Measurements from ENCODE around the gene SNX8.
A peak's percentile ranks its signal among the peaks of the same experiment; 100 is the strongest.
"Not testable (repeated sequence)": the region's sequence is repeated elsewhere in the genome, so short reads cannot be mapped to it uniquely, and the experiment has no call there.

SNX8 gene, protein sequence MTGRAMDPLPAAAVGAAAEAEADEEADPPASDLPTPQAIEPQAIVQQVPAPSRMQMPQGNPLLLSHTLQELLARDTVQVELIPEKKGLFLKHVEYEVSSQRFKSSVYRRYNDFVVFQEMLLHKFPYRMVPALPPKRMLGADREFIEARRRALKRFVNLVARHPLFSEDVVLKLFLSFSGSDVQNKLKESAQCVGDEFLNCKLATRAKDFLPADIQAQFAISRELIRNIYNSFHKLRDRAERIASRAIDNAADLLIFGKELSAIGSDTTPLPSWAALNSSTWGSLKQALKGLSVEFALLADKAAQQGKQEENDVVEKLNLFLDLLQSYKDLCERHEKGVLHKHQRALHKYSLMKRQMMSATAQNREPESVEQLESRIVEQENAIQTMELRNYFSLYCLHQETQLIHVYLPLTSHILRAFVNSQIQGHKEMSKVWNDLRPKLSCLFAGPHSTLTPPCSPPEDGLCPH
- 8.1 reads per million, percentile 28 among the genes with 10 or more reads in this experiment for total RNA-seq

DNA sequence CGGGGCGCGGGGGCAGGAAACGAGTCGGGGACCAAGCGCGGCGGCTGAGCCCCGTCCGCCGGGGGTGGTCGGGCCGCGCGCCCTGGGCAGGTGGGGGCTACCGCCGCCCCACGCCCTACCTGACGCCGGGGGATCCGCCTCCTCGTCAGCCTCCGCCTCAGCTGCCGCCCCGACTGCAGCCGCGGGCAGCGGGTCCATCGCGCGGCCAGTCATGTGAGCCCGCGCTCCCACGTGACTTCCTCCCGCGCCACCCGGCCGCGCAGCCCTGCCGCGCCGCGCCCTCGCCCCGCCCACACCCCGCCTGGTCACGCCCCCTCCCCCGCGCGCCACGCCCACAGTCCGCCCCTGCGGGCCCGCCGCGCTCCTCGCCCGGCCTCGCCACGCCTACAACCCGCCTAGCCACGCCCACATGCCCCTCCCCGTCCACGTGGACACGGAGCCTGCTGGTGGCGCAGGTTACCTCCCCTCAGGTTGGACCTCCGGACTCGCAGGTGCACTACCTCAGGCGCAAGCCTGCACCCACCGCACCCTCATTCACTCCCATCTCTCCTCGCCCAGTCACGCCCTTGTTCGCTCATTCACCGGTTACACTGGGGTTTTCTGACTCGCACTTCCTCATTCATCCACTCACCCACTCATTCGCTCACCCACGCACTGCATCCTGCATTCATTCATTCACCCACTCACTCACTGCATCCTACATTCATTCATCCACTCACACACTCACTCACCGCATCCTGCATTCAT lies at the start of gene SNX8:
Gene SNX8, minus strand, starts transcription at position 233 of the 747 bp plus-strand sequence. Its CDS starts 20 bp downstream, at position 213.
- peak; percentile 95 for DNase-seq

DNA sequence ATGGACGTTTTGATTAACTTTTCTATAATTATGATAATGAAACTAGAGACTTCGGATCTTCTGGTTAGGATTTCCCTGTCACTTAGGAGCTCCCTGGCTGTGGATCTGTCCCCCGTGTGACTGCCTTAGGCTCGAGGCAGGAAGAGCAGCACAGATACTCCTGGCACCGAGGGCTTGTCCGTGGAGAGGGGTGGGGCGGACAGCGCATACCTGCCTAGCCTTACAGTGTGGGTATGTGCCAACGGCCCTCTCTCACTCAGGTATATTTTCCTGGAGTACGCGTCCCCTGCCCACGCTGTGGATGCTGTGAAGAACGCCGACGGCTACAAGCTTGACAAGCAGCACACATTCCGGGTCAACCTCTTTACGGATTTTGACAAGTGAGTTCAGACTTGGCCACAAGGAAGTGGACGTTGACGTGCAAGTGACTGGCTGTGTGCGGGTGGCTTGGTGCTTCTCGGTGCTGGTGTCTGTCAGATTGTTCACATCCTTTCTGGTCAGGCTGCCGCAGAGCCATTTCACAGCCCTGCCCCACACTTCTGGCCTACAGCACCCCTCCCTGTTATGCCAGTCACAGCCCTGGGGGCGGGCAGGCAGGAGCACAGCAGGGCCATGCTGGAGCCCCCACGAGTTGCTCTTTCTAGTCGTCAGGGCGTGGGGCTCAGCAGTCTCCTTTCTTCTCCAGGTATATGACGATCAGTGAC lies 48.3 kb upstream of the SNX8 start:
- DNase-seq = no peak

DNA sequence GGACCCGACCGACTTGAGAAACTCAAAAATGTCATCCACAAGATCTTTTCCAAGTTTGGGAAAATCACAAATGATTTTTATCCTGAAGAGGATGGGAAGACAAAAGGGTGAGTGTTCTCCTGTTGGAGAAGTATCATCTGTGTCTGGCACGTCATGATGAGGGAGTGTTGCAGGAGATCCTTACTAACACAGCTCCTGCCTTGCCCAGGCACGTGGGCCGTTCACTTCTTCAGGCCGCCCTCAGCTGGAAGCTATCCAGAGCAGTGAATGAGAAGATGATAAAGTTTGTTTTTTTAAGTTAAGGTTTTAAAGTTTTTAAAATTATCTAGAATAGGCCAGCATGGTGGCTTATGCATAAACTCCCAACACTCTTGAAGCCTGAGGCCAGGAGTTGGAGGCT lies 46.6 kb upstream of the SNX8 start:
- DNase-seq = no peak

DNA sequence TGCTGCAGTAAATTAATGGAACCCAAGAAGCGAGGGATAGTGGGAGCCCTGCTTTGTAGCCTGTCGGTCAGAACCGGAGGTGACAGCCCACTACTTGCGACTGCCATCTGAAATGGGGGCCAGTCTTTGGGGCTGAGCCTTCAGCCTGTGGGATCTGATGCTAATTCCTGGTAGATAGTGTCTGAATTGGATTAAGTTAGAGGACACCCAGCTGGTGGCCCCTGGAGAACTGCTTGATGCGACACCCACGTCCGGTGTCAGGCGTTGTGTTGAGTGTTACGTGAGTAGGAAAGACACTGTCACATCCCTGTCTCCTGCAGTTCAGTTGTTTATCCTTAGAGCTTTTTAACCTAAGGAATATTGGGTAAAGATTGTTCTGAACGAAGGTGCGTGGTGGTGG lies 45.4 kb upstream of the SNX8 start:
- no peak for DNase-seq

DNA sequence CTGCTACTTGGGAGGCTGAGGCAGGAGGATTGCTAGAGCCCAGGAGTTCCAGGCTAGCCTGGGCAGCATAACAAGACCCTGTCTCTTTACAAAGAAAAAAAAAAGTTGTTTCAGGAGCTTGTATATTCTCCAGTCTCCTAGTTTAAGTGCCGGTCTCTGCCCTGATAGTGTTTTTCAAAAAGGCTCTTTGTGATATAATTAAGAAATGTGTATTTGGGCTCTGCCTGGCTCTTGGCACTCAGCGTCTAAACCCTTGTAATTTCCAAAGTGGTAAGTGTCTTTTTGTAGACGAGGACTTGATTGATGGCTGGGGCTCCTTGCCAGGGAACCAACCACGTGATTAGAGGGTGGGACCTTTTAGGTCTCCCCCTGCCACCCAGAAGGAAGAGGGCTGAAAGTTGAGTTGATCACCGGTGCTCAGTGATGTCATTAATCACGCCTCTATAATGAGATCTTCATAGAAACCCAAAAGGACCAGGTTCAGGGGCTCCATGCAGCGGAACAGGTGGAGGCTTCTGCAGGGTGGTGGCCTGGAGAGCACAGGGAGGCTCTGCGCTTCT lies 44.8 kb upstream of the SNX8 start:
- DNase-seq = no peak

DNA sequence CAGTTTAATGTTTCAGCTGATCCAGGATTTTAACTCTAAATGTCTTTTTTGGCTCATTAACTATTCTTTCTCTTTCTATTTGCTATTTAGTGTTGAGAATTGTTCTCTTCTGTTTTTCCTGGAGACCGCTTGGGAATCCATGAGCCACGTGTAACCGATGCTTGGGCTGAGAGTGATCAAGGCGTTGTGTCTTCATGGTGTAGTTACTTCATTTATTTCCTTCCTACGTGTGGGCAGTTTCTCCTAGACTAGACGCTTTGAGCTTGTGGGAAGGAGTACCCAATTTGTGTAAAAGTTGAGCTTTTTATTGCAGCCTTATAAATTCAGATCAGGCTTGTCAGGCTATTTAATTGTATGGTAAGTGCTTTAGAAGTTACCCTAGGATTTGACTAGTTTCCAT lies 43.3 kb upstream of the SNX8 start:
- no peak for DNase-seq

DNA sequence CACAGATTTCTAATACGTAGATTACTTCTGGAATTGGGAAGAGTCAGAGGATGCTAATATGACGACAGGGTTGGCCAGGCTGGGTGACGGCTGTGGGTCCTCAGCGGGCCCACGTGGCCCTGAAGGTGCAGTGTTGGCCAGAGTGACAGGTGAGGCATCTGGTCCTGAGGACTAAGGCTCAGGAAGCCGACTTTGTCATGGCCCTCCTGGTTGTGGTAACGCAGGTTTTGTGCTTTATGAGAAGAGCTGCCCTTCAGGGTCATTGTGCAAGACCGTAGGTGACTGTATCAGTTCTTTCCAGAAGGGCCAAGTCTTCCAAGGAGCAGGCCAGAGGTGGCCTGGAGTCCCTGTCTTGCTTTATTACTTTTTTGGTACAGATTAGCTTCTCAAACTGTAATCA lies 42.9 kb upstream of the SNX8 start:
- no peak for DNase-seq

DNA sequence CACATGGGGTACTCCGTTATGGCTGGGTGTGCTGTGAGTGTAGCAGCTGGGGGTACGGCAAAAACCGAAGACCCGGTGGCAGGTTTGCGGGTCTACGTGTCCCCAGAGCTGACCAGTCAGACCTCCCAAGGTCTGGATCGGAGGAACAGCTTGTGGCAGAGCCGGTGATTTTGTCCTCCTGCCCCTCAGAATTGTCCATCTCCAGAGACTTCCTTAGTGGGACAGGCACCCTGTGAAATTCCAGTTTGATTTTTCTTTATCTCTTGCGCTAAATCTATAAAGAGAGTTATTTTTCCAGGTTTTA lies 41.4 kb upstream of the SNX8 start:
- no peak for DNase-seq

DNA sequence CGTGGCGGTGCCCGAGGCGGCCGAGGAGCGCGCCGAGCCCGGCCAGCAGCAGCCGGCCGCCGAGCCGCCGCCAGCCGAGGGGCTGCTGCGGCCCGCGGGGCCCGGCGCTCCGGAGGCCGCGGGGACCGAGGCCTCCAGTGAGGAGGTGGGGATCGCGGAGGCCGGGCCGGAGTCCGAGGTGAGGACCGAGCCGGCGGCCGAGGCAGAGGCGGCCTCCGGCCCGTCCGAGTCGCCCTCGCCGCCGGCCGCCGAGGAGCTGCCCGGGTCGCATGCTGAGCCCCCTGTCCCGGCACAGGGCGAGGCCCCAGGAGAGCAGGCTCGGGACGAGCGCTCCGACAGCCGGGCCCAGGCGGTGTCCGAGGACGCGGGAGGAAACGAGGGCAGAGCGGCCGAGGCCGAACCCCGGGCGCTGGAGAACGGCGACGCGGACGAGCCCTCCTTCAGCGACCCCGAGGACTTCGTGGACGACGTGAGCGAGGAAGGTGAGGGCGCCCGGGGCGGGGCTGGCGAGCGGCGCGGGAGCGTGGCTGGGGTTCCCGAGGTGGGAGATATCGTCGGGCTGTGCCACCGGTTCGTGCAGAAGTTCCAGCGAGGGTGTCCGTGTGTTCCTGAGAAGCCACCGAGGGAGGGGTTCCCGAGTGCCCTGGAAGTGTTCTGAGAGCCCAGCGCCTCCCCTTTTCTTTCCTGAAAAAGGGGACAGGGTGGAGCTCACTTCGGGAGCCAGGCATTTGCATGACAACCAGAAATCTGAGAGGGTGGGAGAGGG lies 40.9 kb upstream of the SNX8 start:
- no peak for DNase-seq

DNA sequence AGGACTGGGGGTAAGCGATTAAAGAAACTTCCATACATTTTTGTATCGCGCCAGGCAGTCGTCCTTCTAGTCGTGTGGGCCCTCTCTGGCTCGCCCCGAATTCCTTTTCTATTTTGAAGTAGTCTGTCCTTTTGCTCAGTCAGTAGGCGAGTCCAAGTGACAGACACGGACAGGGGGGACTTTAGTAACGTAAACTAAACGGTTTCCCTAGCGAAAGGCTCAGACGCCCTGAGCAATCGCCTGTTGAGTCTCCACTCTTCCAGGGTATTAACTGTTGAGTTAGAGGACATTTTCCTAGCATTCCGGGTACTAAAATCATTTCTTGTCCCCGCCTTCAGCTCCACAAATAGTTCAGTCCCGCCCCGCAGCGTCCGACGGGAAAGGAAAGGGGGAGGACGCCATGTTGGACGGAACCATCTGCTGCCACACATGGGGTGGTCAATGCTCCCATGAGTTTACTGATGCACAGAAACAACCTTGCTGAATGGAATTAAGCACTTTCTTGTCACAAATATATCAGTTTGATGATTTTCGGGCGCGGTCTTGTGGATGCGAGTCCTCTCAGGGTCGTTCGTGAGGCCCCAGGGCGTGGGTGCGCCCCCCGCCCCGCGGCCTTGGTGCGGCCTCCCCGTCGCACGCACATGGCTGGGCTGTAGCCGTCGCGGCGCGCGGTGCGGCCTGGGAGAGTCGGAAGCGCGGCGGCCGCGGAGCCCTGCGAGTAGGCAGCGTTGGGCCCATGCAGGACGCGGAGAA lies 40.1 kb upstream of the SNX8 start, which contains the start of gene EIF3B:
Gene EIF3B, plus strand, starts transcription at position 642 of the 753 bp plus-strand sequence. Its CDS starts 95 bp downstream, at position 737.
- DNase-seq = peak; percentile 85

DNA sequence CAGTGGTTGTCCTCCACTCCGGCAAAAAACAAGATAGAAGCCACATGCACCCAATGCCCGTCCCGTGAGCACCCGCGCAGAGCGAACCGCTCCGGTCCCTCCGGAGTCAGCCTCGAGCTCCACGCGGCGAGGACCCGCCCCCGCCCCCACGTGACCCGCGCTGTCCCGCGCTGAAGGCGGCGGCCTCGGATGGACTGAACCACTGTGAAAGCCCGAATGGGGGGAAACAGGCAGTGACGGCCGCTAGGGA lies 39.6 kb upstream of the SNX8 start:
- DNase-seq = peak; percentile 87

DNA sequence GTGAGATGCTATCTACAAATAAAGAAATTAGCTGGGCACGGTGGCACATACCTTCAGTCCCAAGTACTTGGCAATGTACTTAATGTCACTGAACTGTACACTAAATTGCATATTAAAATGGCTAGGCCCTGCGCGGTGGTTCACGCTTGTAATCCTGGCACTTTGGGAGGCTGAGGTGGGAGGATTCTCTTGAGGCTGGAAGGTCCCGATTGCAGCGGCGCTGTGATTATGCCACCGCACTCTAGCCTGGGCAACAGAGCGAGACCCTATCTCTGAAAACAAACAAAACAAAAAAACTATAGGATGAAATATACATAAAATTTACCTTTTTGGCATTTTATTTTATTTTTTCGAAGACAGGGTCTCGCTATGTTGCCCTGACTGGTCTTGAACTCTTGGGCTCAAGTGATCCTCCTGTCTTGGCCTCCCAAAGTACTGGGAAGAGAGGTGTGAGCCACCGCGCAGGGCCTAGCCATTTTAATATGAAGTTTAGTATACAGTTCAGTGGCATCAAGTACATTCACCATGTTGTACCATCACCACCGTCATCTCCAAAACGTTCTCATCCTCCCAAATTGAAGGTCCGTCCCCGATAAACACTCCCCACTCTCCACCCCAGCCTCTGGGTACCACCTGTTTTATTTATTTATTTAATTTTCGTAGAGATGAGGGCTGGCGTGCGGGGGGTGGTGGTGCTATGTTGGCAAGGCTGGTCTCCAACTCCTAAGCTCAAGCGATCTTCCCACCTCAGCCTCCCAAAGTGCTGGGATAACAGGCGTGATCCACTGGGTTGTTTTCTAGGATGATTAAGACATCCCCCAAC lies 39.1 kb upstream of the SNX8 start:
- no peak for DNase-seq

DNA sequence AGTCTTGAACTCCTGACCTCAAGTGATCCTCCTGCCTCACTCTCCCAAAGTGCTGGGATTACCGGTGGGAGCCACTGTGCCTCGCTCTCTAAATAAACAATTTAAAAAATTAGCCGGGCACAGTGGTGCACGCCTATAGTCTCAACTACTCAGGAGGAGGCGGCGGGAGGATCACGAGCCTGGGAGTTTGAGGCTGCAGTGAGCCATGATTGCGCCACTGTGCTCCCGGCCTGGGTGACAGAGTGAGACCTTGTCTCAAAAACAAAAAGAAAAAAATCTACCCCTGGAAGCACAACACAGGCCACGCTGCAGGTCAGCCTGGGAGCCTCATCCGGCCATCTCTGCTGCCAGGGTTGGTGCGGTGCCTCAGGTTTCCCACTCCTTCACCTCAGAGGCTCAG lies 36.6 kb upstream of the SNX8 start:
- no peak for DNase-seq

DNA sequence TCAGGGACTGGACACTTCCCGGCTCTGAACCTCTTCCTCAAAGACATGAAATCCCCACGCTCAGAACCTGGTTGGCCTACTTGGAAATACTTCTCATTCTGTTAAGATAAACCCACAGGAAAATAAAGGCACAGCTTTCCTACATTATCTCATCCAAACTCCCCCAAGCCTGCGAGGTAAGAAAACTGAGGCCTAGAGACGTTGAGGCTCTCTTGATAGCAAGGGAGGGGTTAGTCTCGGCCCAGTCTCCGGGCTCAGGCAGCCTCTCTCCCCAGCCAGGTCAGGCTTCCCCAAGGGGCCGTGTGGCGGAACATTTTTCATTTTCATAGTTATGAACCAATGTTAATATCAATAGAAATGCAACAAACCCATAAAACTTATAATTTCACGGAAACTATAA lies 35.8 kb upstream of the SNX8 start:
- no peak for DNase-seq

DNA sequence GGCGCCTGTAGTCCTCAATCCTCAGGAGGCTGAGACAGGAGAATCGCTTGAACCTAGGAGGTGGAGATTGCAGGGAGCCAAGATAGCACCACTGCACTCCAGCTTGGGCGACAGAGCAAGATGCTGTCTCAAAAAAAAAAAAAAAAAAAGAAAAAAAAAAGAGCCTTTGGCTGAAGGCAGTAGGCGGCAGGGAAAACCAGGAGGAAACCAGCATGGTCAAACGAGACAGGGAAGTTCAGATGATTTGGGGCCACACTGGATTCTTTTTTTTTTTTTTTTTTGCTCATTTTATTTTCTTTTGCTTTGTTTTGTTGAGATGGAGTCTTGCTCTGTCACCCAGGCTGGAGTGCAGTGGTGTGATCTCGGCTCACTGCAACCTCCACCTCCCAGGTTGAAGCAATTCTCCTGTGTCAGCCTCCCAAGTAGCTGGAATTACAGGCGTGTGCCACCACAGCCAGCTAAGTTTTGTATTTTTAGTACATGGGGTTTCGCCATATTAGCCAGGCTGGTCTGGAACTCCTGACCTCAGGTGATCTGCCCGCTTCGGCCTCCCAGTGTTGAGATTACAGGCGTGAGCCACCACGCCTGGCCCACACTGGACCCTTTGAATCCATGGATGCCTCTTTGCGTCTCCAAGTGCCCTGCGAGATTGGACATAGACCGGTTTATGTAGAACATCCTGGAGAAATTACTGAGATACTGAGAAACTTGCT lies 33.3 kb upstream of the SNX8 start:
- DNase-seq = not testable (repeated sequence)

DNA sequence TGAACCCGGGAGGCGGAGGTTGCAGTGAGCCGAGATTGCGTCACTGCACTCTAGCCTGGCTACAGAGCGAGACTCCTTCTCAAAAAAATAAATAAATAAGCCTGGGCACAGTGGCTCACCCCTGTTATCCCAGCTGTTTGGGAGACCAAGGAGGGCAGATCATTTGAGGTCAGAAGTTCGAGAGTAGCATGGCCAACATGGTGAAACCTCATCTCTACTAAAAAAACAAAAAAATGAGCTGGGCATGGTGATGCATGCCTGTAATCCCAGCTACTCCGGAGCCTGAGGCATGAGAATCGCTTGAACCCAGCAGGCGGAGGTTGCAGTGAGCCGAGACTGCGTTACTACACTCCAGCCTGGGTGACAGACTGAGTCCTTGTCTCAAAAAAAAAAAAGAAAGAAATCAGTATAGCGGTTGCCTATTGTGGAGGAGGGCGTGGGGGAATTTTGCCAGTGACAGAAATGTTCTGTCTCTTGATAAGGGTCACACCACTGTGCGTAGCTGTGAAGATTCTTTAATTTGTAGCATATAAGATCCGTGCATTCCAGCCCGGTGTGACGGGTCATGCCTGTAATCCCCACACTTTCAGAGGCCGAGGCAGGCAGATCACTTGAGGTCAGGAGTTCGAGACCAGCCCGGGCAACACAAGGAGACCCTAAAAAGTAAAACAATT lies 22.5 kb upstream of the SNX8 start:
- DNase-seq = no peak

DNA sequence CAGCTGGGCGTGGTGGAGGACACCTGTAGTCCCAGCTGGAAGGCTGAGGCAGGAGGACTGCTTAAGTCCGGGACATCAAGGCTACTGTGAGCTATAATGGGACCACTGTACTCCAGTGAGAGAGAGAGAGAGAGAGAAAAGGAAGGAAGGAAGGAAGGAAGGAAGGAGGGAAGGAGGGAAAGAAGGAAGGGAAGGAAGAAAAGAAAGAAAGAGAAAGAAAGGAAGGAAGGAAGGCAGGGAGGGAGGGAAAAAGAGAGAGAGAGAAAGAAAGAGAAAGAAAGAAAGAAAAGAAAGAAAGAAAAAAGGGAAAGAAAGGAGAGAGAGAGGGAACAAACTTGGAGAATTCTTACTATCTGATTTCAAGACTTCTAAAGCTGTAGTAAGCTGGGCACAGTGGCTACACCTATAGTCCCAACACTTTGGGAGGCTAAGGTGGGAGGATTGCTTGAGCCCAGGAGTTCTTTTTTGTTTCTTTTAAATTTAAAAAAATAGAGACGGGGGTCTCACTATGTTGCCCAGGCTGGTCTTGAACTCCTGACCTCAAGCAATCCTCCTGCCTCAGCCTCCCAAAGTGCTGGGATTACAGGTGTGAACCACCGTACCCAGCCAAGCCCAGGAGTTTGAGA lies 18.5 kb upstream of the SNX8 start:
- DNase-seq = not testable (repeated sequence)

DNA sequence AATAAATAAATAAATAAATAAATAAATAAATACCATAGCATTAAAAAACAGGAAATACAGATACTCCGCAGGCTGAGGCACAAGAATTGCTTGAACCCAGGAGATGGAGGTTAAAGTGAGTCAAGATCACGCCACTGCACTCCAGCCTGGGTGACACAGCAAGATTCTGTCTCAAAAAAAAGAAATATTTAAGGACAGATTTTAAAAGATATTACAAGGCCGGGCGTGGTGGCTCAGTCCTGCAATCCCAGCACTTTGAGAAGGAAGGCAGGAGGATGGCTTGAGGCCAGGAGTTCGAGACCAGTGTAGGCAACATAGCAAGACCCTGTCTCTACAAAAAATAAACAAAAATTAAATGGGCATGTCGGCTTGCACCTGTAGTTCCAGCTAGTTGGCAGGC lies 17.5 kb upstream of the SNX8 start:
- no peak for DNase-seq

DNA sequence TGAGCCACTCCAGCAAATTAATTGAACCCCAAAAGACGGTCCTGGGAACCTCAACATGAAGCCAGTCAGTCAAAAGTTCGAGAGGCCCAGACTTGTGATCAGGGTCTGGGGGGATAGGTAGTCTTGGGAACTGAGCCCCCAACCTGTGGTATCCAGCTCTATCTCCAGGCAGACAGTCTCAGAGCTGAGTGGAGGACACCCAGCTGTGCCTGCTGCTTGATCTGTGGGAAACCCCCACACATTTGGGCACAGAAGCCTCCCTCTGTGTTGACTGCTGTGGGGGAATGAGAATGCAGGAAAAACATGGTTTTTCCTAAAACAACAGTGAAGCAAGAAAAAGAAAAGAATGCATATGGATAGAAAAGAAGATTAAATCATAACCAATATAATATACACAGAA lies 16.3 kb upstream of the SNX8 start:
- no peak for DNase-seq
